ENCODE results near the gene TBX20.

DNA sequence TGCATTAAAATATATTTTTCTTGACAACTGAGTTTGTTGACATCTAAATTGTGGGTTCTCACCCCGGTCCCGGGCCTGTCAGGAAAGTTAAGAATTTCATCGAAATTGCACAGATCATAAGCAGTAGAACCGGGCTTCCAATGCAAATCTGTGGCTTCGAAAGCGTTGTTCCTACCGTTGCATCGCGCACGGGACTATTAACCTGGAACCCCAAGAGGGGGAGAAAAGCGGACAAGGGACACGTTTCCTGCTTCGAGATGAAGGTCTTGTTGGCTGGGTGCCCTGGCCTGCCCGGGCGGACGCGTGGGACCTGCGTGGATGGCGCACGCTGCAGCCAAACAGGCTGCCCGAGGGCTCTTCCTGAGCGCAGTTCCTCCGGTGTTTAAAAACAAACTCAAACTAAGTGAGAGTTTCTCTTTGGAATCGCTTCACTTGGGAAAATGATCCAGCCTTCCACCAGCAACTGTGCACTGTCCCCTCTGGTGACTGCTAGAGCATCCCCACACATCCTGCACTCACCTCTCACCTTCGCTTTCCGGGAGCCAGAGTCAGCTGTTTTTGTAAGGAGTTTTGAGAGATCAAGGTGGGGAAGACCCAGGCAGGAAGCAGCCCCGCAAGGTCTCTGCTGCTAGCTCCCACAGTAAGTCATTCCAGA, 5.1 kb upstream of the TBX20 start:
- TF ChIP-seq, protein P1, sequence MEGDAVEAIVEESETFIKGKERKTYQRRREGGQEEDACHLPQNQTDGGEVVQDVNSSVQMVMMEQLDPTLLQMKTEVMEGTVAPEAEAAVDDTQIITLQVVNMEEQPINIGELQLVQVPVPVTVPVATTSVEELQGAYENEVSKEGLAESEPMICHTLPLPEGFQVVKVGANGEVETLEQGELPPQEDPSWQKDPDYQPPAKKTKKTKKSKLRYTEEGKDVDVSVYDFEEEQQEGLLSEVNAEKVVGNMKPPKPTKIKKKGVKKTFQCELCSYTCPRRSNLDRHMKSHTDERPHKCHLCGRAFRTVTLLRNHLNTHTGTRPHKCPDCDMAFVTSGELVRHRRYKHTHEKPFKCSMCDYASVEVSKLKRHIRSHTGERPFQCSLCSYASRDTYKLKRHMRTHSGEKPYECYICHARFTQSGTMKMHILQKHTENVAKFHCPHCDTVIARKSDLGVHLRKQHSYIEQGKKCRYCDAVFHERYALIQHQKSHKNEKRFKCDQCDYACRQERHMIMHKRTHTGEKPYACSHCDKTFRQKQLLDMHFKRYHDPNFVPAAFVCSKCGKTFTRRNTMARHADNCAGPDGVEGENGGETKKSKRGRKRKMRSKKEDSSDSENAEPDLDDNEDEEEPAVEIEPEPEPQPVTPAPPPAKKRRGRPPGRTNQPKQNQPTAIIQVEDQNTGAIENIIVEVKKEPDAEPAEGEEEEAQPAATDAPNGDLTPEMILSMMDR (IDR thresholded peaks at IDR 0.05; ENCODE audit: insufficient read depth, low read depth, low read length), result no peak
- TF ChIP-seq EZH2 (IDR thresholded peaks at IDR 0.05; ENCODE audit: insufficient read depth, low read length), result no peak

Data from astrocyte (in vitro differentiated cells and primary cell).